HUES48 (cell line): Measurements from ENCODE around the gene MXI1.

Experiments used
- H3K27ac ChIP-seq: one replicate; pipeline ENCODE4 v1.7.0; 2013; ENCODE audit warnings: low read depth, low read length, inconsistent platforms
- H3K27me3 ChIP-seq: 2 replicates; pipeline ENCODE4 v1.6.1; 2013; ENCODE audit warnings: mild to moderate bottlenecking, low read length; ENCODE audit not compliant: control insufficient read depth, insufficient read depth
- H3K36me3 ChIP-seq: 2 replicates; pipeline ENCODE4 v1.6.1; 2013; ENCODE audit warnings: low read length; ENCODE audit not compliant: control insufficient read depth, insufficient read depth
- H3K4me1 ChIP-seq: 2 replicates; pipeline ENCODE4 v1.6.1; 2013; ENCODE audit warnings: mild to moderate bottlenecking, low read length; ENCODE audit not compliant: control insufficient read depth, insufficient read depth
- H3K4me3 ChIP-seq: 2 replicates; pipeline ENCODE4 v1.5.1; 2013; ENCODE audit warnings: mild to moderate bottlenecking, low read depth, low read length
- H3K9ac ChIP-seq: 2 replicates; pipeline ENCODE4 v1.6.1; 2013; ENCODE audit warnings: mild to moderate bottlenecking, low read depth, low read length, moderate library complexity
- H3K9me3 ChIP-seq: 2 replicates; pipeline ENCODE4 v1.6.1; 2013; ENCODE audit warnings: low read length; ENCODE audit not compliant: control insufficient read depth, insufficient read depth

MXI1 gene

DNA sequence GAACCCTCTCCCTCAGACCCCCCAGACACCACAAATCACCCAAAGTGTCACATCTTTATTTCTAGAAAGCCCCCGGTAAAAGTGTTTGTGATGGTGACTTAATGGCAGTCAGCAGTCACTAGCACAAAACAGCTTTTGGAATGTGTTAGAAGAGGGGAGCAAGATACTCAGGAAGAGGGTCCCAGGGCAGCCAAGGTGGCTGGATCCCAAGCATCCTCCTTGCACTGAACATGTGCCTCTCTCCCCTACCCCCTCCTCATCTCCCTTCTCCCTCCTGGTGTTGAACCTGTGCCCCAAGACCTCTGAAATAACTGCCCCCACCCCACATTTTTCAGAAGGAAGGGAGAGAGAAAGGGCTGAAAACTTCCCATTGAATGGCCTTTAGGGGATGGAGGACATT is 37.8 kb upstream of the MXI1 start:
- Histone ChIP-seq H3K36me3 (no peaks in the 10 kb centered on the region), H3K27me3 (peaks cover 100% of the 10 kb centered on the region), H3K4me1 (peaks cover 29% of the 10 kb centered on the region), H3K4me3 (no peak overlapping the region), H3K27ac (no peak overlapping the region), H3K9ac (no peak overlapping the region), H3K9me3 (no peaks in the 10 kb centered on the region)

DNA sequence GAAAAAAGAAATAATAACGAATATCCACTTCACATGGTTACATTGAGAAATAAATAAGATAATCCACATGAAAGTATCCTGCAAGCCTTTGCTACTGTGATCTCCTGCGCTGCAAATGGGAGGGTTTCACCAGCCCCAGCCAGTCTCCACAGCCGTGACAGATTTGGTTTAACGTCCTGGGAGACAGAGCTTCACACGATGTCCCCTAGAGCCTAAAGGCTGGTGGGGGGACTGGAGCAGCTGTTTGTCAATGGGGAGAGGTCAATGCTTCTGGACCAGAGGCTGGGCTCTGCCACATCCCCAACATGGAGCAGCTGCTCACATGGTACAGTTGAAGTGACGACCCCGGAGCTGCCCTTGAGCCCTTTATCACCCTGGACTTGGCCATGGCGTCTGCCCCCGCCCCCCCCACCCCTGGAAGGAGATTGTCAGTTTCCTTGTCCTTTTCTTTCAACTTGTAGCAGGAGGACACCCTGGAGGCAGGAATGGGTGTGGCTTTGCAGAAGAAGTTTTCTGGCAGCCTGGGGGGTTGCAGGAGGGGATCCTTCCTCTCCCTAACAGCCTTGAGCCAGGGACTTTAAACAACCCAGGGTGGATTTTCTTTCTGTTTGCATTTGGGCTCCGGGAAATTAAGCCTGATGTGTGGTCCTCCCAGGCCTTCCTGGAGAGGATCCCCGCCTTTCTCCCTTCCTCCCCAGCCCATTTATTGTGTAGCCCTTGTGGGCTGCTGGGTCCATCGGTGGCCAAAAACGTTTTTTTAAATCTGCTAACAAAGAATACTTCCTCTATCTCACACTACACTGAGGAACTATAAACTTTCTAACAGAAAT is 37.0 kb upstream of the MXI1 start:
- Histone ChIP-seq H3K27me3 (peaks cover 100% of the 10 kb centered on the region), H3K4me3 (no peak overlapping the region)

DNA sequence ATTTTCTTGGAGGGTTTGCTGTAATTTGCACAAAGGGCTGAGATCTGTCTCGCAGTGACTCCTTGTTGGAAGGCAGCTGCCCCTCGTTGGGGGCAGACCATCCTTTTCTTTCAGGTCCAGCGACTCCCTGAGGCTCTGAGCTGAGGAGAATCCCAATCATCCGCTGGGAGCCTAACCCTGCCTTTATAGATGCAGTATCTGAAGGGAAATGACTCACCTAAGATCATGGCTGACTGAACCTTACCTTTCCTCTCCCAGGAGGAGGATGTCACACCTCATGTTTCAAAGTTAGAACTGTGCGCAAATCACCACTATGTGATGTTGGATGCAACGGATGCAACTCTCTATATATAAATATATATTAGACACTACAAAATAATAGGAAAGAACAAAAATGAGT is 36.4 kb upstream of the MXI1 start:
- H3K4me3 ChIP-seq, result no peak overlapping the region
- peaks cover 43% of the 10 kb centered on the region for H3K4me1 ChIP-seq
- H3K27me3 ChIP-seq, result peaks cover 100% of the 10 kb centered on the region
- H3K36me3 ChIP-seq, result no peaks in the 10 kb centered on the region
- no peak overlapping the region for H3K27ac ChIP-seq
- no peaks in the 10 kb centered on the region for H3K9me3 ChIP-seq
- H3K9ac ChIP-seq, result no peak overlapping the region

More for the DNA sequence above, 37.0 kb upstream of the MXI1 start:
- Histone ChIP-seq H3K4me1 (peaks cover 36% of the 10 kb centered on the region), H3K9ac (no peak overlapping the region), H3K27ac (no peak overlapping the region), H3K36me3 (no peaks in the 10 kb centered on the region), H3K9me3 (no peaks in the 10 kb centered on the region)

DNA sequence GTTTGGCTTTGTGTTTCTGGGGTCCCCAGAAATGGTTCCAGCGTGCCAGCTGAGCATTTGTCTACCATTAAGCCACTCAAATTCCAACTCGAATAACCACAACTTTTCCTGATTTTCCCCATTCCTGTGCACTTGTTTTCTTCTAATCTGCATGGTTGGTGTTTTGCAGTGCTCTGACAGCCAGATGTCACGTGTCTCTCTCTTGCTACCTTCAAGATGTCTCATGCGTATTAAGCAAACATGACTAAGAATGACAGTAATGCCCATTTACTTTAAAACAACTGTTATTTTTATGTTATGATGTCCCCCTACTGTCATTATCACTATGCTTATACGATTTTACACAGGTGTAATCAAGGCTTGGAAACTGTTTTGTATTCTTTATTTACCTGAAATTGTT is 35.2 kb upstream of the MXI1 start:
- Histone ChIP-seq H3K4me1 (peaks cover 50% of the 10 kb centered on the region), H3K27me3 (peaks cover 97% of the 10 kb centered on the region), H3K27ac (no peak overlapping the region), H3K9me3 (no peaks in the 10 kb centered on the region), H3K36me3 (no peaks in the 10 kb centered on the region), H3K9ac (no peak overlapping the region), H3K4me3 (no peak overlapping the region)

DNA sequence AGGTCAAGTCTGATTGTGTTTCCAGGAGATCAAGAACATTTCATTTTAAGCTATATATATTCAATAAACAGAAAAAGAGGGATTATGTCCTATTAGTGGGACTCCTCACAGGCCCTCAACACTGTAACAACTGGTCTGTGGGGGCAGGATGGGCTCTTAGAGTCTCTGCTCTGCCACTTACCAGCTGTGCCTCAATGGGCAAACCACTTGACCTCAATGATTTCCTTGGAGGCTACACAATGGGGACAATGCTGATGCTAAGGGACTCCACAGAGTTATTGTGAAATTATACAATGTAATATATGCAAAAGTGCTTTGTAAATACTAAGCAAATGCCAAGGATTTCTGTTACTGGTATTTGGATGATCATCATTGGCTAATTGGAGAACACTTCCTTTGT is 33.2 kb upstream of the MXI1 start:
- H3K36me3 ChIP-seq, result no peaks in the 10 kb centered on the region
- H3K27ac ChIP-seq, result no peak overlapping the region
- H3K4me1 ChIP-seq, result peaks cover 42% of the 10 kb centered on the region
- no peaks in the 10 kb centered on the region for H3K9me3 ChIP-seq
- H3K4me3 ChIP-seq, result no peak overlapping the region
- peaks cover 90% of the 10 kb centered on the region for H3K27me3 ChIP-seq
- no peak overlapping the region for H3K9ac ChIP-seq

DNA sequence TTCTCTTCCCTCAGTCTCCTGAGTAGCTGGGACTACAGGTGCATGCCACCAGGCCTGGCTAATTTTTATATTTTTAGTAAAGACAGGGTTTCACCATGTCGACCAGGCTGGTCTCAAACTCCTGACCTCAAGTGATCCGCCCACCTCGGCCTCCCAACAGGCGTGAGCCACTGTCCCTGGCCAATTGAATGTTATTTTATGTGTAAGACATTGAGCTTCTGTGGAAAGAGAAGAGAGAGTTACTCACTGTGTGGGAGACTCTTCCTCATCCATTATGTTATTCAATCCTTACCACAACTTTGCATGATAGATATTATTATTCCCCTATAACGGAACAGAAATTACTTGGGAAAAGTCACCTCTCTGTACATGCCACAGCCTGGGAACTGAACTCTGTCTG is 32.6 kb upstream of the MXI1 start:
- no peaks in the 10 kb centered on the region for H3K9me3 ChIP-seq
- peaks cover 38% of the 10 kb centered on the region for H3K4me1 ChIP-seq
- no peaks in the 10 kb centered on the region for H3K36me3 ChIP-seq
- no peak overlapping the region for H3K9ac ChIP-seq
- H3K27ac ChIP-seq, result no peak overlapping the region
- no peak overlapping the region for H3K4me3 ChIP-seq
- peaks cover 90% of the 10 kb centered on the region for H3K27me3 ChIP-seq

DNA sequence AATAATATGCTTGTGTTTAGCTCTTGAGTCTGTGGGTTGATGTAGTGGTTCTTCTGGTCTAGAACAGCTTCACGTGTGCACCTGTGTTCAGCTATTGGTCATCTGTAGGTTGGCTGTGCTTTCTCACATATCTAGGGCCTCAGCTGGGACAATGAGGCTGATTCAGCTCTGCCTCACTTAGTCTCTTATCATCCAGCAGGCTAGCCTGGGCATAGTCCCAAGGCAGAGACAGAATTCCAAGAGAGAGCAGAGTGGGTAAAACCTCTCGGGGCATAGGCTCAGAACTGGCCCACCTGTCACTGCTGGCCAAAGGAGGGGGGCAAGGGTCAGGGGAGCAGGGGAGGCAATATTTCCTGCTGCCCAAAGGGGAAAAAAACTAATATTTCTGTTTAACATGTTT is 32.0 kb upstream of the MXI1 start:
- peaks cover 33% of the 10 kb centered on the region for H3K4me1 ChIP-seq
- H3K9me3 ChIP-seq, result no peaks in the 10 kb centered on the region
- no peaks in the 10 kb centered on the region for H3K36me3 ChIP-seq
- H3K27ac ChIP-seq, result no peak overlapping the region
- H3K4me3 ChIP-seq, result no peak overlapping the region
- H3K9ac ChIP-seq, result no peak overlapping the region
- peaks cover 85% of the 10 kb centered on the region for H3K27me3 ChIP-seq

DNA sequence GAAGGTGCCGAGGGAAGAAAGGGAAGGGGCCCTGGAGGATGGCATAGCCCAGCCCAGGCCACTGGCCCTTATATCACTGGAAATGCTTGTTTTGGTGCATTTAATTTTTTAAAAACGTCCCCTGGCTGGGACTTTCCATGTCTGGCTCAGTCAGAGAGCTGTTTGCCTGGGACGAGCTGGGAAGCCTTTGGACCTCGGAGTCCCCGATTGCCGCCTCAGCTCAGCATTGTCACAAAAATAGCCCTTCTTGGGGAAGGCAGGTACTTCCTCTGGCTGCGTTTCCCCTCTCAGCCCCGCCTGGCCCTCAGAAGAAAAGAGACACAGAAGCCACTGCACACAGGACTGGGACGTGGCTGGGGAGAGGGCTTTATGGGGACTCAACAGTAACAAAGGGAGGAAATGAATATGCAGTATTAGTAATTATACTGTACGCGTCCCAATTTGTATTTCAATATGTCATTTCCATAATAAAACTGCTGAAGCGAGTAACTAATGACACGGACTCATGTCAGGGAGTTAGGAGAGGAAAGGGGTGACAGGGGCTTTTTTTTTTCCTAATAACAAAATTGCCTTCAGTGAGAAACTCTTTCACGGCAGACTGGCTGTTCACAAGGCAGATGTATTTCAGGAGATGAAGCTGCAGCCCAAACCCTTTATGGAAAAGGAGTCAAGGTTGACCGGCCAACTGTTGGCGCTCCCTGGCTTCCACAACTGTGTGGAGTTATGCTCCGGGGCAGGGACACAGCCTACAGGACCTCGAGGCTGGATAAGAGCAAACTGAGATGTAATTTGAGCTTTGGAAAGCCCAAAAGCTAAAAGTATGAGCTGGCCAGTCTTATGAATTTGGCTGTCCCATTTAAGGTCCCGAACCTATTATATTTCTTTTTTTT is 31.0 kb upstream of the MXI1 start:
- Histone ChIP-seq H3K9me3 (no peaks in the 10 kb centered on the region), H3K36me3 (no peaks in the 10 kb centered on the region), H3K27me3 (peaks cover 77% of the 10 kb centered on the region), H3K4me3 (no peak overlapping the region), H3K27ac (no peak overlapping the region), H3K4me1 (peaks cover 30% of the 10 kb centered on the region), H3K9ac (no peak overlapping the region)

DNA sequence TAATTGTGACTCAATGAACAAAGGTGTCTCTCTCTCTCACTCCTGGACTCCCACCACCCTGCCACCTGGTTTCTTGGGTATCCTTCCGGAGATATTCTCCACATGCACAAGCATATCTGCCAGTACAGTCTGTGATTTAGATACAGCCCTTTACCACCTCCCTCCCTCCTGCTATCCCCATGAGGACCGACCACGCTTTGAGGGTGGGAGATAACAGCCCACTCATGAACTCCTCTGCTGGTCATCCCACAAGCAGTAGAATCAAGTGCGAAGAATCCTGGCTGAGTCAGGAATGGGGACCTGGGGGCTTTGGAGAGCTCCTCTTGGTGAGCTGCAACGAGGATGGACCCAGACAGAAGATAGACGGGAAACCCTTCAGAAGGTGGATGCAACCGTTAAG is 28.2 kb upstream of the MXI1 start:
- H3K27me3 ChIP-seq, result peaks cover 54% of the 10 kb centered on the region
- H3K27ac ChIP-seq, result no peak overlapping the region
- H3K4me1 ChIP-seq, result peaks cover 24% of the 10 kb centered on the region
- H3K9me3 ChIP-seq, result no peaks in the 10 kb centered on the region
- no peaks in the 10 kb centered on the region for H3K36me3 ChIP-seq
- H3K9ac ChIP-seq, result no peak overlapping the region
- H3K4me3 ChIP-seq, result no peak overlapping the region

DNA sequence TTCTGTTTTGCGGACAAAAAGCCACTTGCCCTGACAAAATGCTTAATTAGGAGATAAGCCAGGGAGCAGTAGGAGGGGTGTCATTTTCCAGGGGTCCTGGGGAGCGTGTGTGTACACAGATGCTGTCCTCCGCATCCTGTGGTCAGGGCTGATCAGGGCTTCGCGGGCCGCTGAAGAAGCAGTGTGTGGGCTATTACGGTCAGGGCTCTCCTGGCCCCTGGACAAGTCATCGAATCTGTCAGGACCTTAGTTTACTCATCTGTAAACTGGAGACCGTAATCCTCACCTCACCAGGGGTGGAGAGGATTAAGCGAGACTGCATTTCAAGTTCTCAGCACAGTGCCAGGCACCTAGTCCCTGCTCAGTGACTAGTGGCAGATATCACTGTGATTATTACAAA is 26.0 kb upstream of the MXI1 start:
- Histone ChIP-seq H3K4me3 (no peak overlapping the region), H3K36me3 (no peaks in the 10 kb centered on the region), H3K9ac (no peak overlapping the region), H3K27ac (peak overlapping the region; percentile 22), H3K4me1 (peaks cover 3% of the 10 kb centered on the region; the same call in 1 of the 2 replicates), H3K27me3 (peaks cover 32% of the 10 kb centered on the region), H3K9me3 (no peaks in the 10 kb centered on the region)

DNA sequence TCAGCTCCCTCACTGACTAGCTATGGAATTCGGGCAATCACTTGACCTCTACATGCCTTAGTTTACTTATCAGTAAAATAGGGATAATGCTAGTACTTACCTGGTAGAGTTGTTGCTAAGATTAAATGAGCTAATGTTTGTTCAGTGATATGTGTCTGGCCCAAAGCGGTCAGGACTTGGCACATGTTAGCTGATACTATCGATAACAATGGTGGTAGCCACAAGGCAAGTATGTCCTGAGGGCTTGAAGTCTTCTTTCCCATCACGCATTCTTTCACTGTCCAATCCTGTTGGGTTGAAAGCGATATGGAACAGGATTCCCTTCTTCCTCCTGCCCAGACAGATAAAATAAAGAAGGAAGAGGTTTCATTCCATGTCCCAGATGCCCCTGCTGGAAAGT is 25.5 kb upstream of the MXI1 start:
- H3K27ac ChIP-seq, result no peak overlapping the region
- H3K9me3 ChIP-seq, result no peaks in the 10 kb centered on the region
- no peak overlapping the region for H3K9ac ChIP-seq
- H3K4me3 ChIP-seq, result no peak overlapping the region
- H3K27me3 ChIP-seq, result peaks cover 28% of the 10 kb centered on the region
- no peaks in the 10 kb centered on the region for H3K36me3 ChIP-seq
- no peaks in the 10 kb centered on the region for H3K4me1 ChIP-seq
